Measurements from ENCODE around the gene RRAGB.
A peak's percentile ranks its signal among the peaks of the same experiment; 100 is the strongest.

GRCh38 chrX:55717521-55718497 lies at the start of gene RRAGB:
- TF ChIP-seq CTCF (IDR thresholded peaks at IDR 0.05) (peak; percentile 39 to 63 (median 45)), EP300 (IDR thresholded peaks at IDR 0.05) (no peak), POLR2A (IDR thresholded peaks at IDR 0.05) (peak in 1 of 2 donors; percentile 17)
